Measurements from ENCODE around the gene ERC2. TPM values are rescaled to one million over a fixed set of nuclear protein-coding genes. Genes with fewer than 3 reads are reported as not detected.

Gene ERC2
- total RNA-seq, 3 donors from 2014 or later (not counting 1 experiment from before 2014, with no cell fraction given), result not detected

DNA sequence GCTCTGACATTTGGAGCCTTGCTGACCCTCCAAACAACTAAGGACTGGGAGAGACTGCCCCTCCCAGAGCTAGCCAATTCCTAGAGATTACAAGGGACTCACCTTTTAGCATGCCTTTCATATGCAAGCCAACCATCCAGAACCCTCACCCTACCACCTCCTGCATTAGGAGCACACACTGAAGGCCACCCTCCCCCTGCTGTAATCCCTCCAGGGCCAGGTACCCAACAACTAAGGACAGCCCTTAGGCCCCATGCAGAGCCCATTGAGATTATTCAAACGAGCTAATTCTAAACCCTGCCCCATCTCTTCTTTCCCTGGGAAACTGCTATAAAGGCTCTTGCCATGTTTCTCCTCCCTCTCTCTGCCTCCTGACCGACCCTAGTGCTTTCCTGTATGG lies 352.6 kb downstream of the ERC2 start:
- DNase-seq, result no peak
- intact Hi-C loops (cut with micrococcal nuclease), result no loop called here
- Histone ChIP-seq H3K27ac (ENCODE audit: low read length) (no peak overlapping the region), H3K9me3 (ENCODE audit: control insufficient read depth, insufficient read depth, low read length) (no peaks in the 10 kb centered on the region), H3K27me3 (ENCODE audit: control insufficient read depth, insufficient read depth, low read length) (no peaks in the 10 kb centered on the region), H3K4me3 (ENCODE audit: low read length) (no peak overlapping the region), H3K4me1 (ENCODE audit: control insufficient read depth, insufficient read depth, low read length) (no peaks in the 10 kb centered on the region), H3K36me3 (ENCODE audit: control insufficient read depth, insufficient read depth, low read length) (no peaks in the 10 kb centered on the region)
- Mint-ChIP-seq H3K36me3 (no peaks in the 10 kb centered on the region), H3K9me3 (peaks cover 8 to 13% of the 10 kb centered on the region in 2 donors), H3K27ac (no peak overlapping the region), H3K4me1 (no peaks in the 10 kb centered on the region), H3K27me3 (ENCODE audit: low read depth in 2 of 2) (no peaks in the 10 kb centered on the region), H3K4me3 (no peak overlapping the region)
- no peak for ATAC-seq
- WGBS (ENCODE audit: insufficient coverage), result 32% methylated on average over 2 of the region's 2 CpGs
- no peak for TF ChIP-seq CTCF (IDR thresholded peaks at IDR 0.05)

GRCh38 chr3:56115199-56115598 lies 353.1 kb downstream of the ERC2 start:
- Mint-ChIP-seq H3K4me1 (no peaks in the 10 kb centered on the region), H3K4me3 (no peak overlapping the region), H3K36me3 (no peaks in the 10 kb centered on the region), H3K27me3 (ENCODE audit: low read depth in 2 of 2) (no peaks in the 10 kb centered on the region), H3K27ac (no peak overlapping the region), H3K9me3 (peaks cover 6 to 13% of the 10 kb centered on the region in 2 donors)
- H3K36me3 ChIP-seq (ENCODE audit: control insufficient read depth, insufficient read depth, low read length), result no peaks in the 10 kb centered on the region
- H3K4me1 ChIP-seq (ENCODE audit: control insufficient read depth, insufficient read depth, low read length), result no peaks in the 10 kb centered on the region
- ATAC-seq, result no peak
- no peak overlapping the region for H3K27ac ChIP-seq (ENCODE audit: low read length)
- no peaks in the 10 kb centered on the region for H3K9me3 ChIP-seq (ENCODE audit: control insufficient read depth, insufficient read depth, low read length)
- no peak for TF ChIP-seq CTCF (IDR thresholded peaks at IDR 0.05)
- intact Hi-C loops (cut with micrococcal nuclease), result no loop called here
- DNase-seq, result no peak
- H3K4me3 ChIP-seq (ENCODE audit: low read length), result no peak overlapping the region
- H3K27me3 ChIP-seq (ENCODE audit: control insufficient read depth, insufficient read depth, low read length), result no peaks in the 10 kb centered on the region
- WGBS (ENCODE audit: insufficient coverage), result 80% methylated on average over 1 of the region's 2 CpGs

GRCh38 chr3:56113908-56114307 lies 354.4 kb downstream of the ERC2 start:
- no peak for DNase-seq
- H3K36me3 Mint-ChIP-seq, result no peaks in the 10 kb centered on the region
- H3K9me3 ChIP-seq (ENCODE audit: control insufficient read depth, insufficient read depth, low read length), result no peaks in the 10 kb centered on the region
- intact Hi-C loops (cut with micrococcal nuclease), result no loop called here
- H3K27ac Mint-ChIP-seq, result no peak overlapping the region
- ATAC-seq, result no peak
- no peaks in the 10 kb centered on the region for H3K27me3 Mint-ChIP-seq (ENCODE audit: low read depth in 2 of 2)
- H3K4me1 Mint-ChIP-seq, result no peaks in the 10 kb centered on the region
- WGBS (ENCODE audit: insufficient coverage), result 89% methylated on average over 1 of the region's 2 CpGs
- peaks cover 7 to 15% of the 10 kb centered on the region in 2 donors for H3K9me3 Mint-ChIP-seq
- H3K4me1 ChIP-seq (ENCODE audit: control insufficient read depth, insufficient read depth, low read length), result no peaks in the 10 kb centered on the region
- no peaks in the 10 kb centered on the region for H3K27me3 ChIP-seq (ENCODE audit: control insufficient read depth, insufficient read depth, low read length)
- no peak overlapping the region for H3K4me3 ChIP-seq (ENCODE audit: low read length)
- TF ChIP-seq CTCF (IDR thresholded peaks at IDR 0.05), result no peak
- no peak overlapping the region for H3K27ac ChIP-seq (ENCODE audit: low read length)
- no peak overlapping the region for H3K4me3 Mint-ChIP-seq
- H3K36me3 ChIP-seq (ENCODE audit: control insufficient read depth, insufficient read depth, low read length), result no peaks in the 10 kb centered on the region

GRCh38 chr3:56113231-56113630 lies 355.0 kb downstream of the ERC2 start:
- no peak for TF ChIP-seq CTCF (IDR thresholded peaks at IDR 0.05)
- Mint-ChIP-seq H3K36me3 (no peaks in the 10 kb centered on the region), H3K4me3 (no peak overlapping the region), H3K9me3 (peaks cover 7 to 15% of the 10 kb centered on the region in 2 donors), H3K4me1 (no peaks in the 10 kb centered on the region), H3K27ac (no peak overlapping the region), H3K27me3 (ENCODE audit: low read depth in 2 of 2) (no peaks in the 10 kb centered on the region)
- Histone ChIP-seq H3K4me1 (ENCODE audit: control insufficient read depth, insufficient read depth, low read length) (no peaks in the 10 kb centered on the region), H3K27ac (ENCODE audit: low read length) (no peak overlapping the region), H3K36me3 (ENCODE audit: control insufficient read depth, insufficient read depth, low read length) (no peaks in the 10 kb centered on the region), H3K27me3 (ENCODE audit: control insufficient read depth, insufficient read depth, low read length) (no peaks in the 10 kb centered on the region), H3K4me3 (ENCODE audit: low read length) (no peak overlapping the region), H3K9me3 (ENCODE audit: control insufficient read depth, insufficient read depth, low read length) (no peaks in the 10 kb centered on the region)
- intact Hi-C loops (cut with micrococcal nuclease), result no loop called here
- DNase-seq (no peak), ATAC-seq (no peak)
- WGBS (ENCODE audit: insufficient coverage), result no CpG with 5 or more reads among the region's 1 CpG

Measured in natural killer cell (primary cell).